ENCODE results near the gene IKZF3.

Gene IKZF3

GRCh38 chr17:39745335-39746144 lies 118.6 kb downstream of the IKZF3 start:
- Histone ChIP-seq H3K27me3 (ENCODE audit: control insufficient read depth in 3 of 3, insufficient read depth in 3 of 3, low read depth in 1 of 3, low read length in 3 of 3) (peaks cover 0 to 67% (median 3%) of the 10 kb centered on the region in 3 experiments), H3K9ac (ENCODE audit: low read depth, low read length, poor library complexity) (no peak overlapping the region), H3K27ac (replicated peaks; ENCODE audit: low read length) (no peak overlapping the region), H2AK5ac (ENCODE audit: low read depth, low read length) (peak overlapping the region; percentile 46), H2AFZ (ENCODE audit: low read length) (no peak overlapping the region), H3K4ac (ENCODE audit: low read length) (peak overlapping the region; percentile 66), H3K18ac (ENCODE audit: low read length) (no peak overlapping the region), H4K8ac (ENCODE audit: low read depth, low read length) (no peak overlapping the region), H3K79me1 (ENCODE audit: low read depth, low read length) (peaks cover 3% of the 10 kb centered on the region), H3K4me2 (ENCODE audit: insufficient read depth, low read length, poor library complexity, severe bottlenecking) (no peak overlapping the region), H3K9me3 (replicated peaks in 1 of 2; ENCODE audit: control insufficient read depth in 2 of 2, insufficient read depth in 1 of 2, low read depth in 1 of 2, low read length in 2 of 2) (no peaks in the 10 kb centered on the region), H3K23ac (ENCODE audit: low read depth, low read length, poor library complexity) (no peak overlapping the region), H3K36me3 (replicated peaks in 1 of 2; ENCODE audit: control insufficient read depth in 2 of 2, insufficient read depth in 2 of 2, low read length in 2 of 2) (no peaks in the 10 kb centered on the region), H4K91ac (ENCODE audit: low read depth, low read length, poor library complexity) (no peak overlapping the region), H2BK15ac (ENCODE audit: low read length) (no peak overlapping the region), H2BK5ac (ENCODE audit: low read length) (peak overlapping the region; percentile 39), H3K4me3 (ENCODE audit: low read length in 2 of 2) (no peak overlapping the region), H3K4me1 (ENCODE audit: control insufficient read depth in 2 of 2, insufficient read depth in 1 of 2, low read depth in 1 of 2, low read length in 2 of 2) (peaks cover 3 to 5% of the 10 kb centered on the region in 2 donors), H2BK12ac (ENCODE audit: low read length) (no peak overlapping the region), H3K14ac (ENCODE audit: low read length) (no peak overlapping the region), H2BK120ac (ENCODE audit: low read depth, low read length) (no peak overlapping the region)
- whole genome bisulfite sequencing, 2 donors (ENCODE audit: extremely low coverage in 2 of 2, insufficient read length in 2 of 2, insufficient replicate concordance in 1 of 2), result no CpG with 5 or more reads among the region's 23 CpGs
- DNase-seq (ENCODE audit: low spot score), result no peak

DNA sequence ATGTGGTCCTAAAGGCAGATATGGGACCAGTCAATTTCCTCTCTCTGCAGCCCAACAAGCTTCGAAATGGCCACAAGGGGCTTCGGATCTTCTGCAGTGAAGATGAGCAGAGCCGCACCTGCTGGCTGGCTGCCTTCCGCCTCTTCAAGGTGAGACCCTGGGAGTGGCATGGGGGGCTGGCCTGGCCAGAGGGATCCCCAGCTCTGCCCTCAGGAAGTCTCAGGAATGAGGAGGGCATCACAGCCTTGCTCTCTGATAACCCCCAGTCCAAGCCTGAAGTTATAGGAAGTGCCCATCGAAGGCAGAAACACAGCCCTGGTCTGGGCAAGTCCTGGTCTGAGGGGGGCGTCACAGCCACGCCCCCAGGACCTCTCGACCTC lies 119.3 kb downstream of the IKZF3 start:
- Histone ChIP-seq H3K36me3 (replicated peaks in 1 of 2; ENCODE audit: control insufficient read depth in 2 of 2, insufficient read depth in 2 of 2, low read length in 2 of 2) (no peaks in the 10 kb centered on the region), H2BK120ac (ENCODE audit: low read depth, low read length) (no peak overlapping the region), H4K8ac (ENCODE audit: low read depth, low read length) (no peak overlapping the region), H2AK5ac (ENCODE audit: low read depth, low read length) (no peak overlapping the region), H2AFZ (ENCODE audit: low read length) (no peak overlapping the region), H3K18ac (ENCODE audit: low read length) (no peak overlapping the region), H3K9ac (ENCODE audit: low read depth, low read length, poor library complexity) (no peak overlapping the region), H3K4me2 (ENCODE audit: insufficient read depth, low read length, poor library complexity, severe bottlenecking) (no peak overlapping the region), H3K4ac (ENCODE audit: low read length) (no peak overlapping the region), H3K14ac (ENCODE audit: low read length) (no peak overlapping the region), H3K79me1 (ENCODE audit: low read depth, low read length) (peaks cover 3% of the 10 kb centered on the region), H3K27me3 (ENCODE audit: control insufficient read depth in 3 of 3, insufficient read depth in 3 of 3, low read depth in 1 of 3, low read length in 3 of 3) (peaks cover 0 to 72% (median 10%) of the 10 kb centered on the region in 3 experiments), H2BK12ac (ENCODE audit: low read length) (no peak overlapping the region), H3K4me3 (ENCODE audit: low read length in 2 of 2) (no peak overlapping the region), H3K9me3 (replicated peaks in 1 of 2; ENCODE audit: control insufficient read depth in 2 of 2, insufficient read depth in 1 of 2, low read depth in 1 of 2, low read length in 2 of 2) (no peaks in the 10 kb centered on the region), H2BK5ac (ENCODE audit: low read length) (no peak overlapping the region), H3K27ac (replicated peaks; ENCODE audit: low read length) (no peak overlapping the region), H2BK15ac (ENCODE audit: low read length) (no peak overlapping the region), H3K4me1 (ENCODE audit: control insufficient read depth in 2 of 2, insufficient read depth in 1 of 2, low read depth in 1 of 2, low read length in 2 of 2) (peaks cover 4 to 12% of the 10 kb centered on the region in 2 donors), H4K91ac (ENCODE audit: low read depth, low read length, poor library complexity) (no peak overlapping the region), H3K23ac (ENCODE audit: low read depth, low read length, poor library complexity) (no peak overlapping the region)
- no CpG with 5 or more reads among the region's 8 CpGs for WGBS, 2 donors (ENCODE audit: extremely low coverage in 2 of 2, insufficient read length in 2 of 2, insufficient replicate concordance in 1 of 2)
- no peak for DNase-seq (ENCODE audit: low spot score)

- no peak for DNase-seq (ENCODE audit: low spot score)
- WGBS, 2 donors (ENCODE audit: extremely low coverage in 2 of 2, insufficient read length in 2 of 2, insufficient replicate concordance in 1 of 2), result no CpG with 5 or more reads among the region's 16 CpGs
- peaks cover 3% of the 10 kb centered on the region for H3K79me1 ChIP-seq (ENCODE audit: low read depth, low read length)
These were observed 119.9 kb downstream of the IKZF3 start for GRCh38 chr17:39744075-39744835.

DNA sequence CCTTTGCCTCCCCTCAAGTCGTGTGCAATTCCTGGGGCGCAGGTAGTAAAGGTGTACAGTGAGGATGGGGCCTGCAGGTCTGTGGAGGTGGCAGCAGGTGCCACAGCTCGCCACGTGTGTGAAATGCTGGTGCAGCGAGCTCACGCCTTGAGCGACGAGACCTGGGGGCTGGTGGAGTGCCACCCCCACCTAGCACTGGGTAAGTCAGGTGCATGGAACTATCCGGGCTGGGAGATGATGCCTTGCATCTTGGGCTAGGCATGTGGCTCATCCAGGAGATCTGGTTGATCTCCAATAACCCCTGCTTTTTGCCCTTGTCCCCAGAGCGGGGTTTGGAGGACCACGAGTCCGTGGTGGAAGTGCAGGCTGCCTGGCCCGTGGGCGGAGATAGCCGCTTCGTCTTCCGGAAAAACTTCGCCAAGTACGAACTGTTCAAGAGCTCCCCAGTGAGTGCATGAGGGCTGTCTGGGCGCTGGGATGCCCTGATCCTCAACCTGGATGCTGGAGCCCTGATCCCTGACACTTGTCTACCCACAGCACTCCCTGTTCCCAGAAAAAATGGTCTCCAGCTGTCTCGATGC lies 121.2 kb downstream of the IKZF3 start:
- H4K91ac ChIP-seq (ENCODE audit: low read depth, low read length, poor library complexity), result no peak overlapping the region

More at GRCh38 chr17:39744075-39744835, 119.9 kb downstream of the IKZF3 start:
- H3K36me3 ChIP-seq (replicated peaks in 1 of 2; ENCODE audit: control insufficient read depth in 2 of 2, insufficient read depth in 2 of 2, low read length in 2 of 2), result no peaks in the 10 kb centered on the region
- H2AK5ac ChIP-seq (ENCODE audit: low read depth, low read length), result no peak overlapping the region
- H2BK5ac ChIP-seq (ENCODE audit: low read length), result no peak overlapping the region
- no peak overlapping the region for H2BK15ac ChIP-seq (ENCODE audit: low read length)
- no peak overlapping the region for H3K23ac ChIP-seq (ENCODE audit: low read depth, low read length, poor library complexity)
- H4K91ac ChIP-seq (ENCODE audit: low read depth, low read length, poor library complexity), result no peak overlapping the region
- no peak overlapping the region for H3K14ac ChIP-seq (ENCODE audit: low read length)
- no peak overlapping the region for H3K18ac ChIP-seq (ENCODE audit: low read length)
- H3K27ac ChIP-seq (replicated peaks; ENCODE audit: low read length), result no peak overlapping the region
- no peak overlapping the region for H2BK12ac ChIP-seq (ENCODE audit: low read length)
- peaks cover 0 to 77% (median 13%) of the 10 kb centered on the region in 3 experiments for H3K27me3 ChIP-seq (ENCODE audit: control insufficient read depth in 3 of 3, insufficient read depth in 3 of 3, low read depth in 1 of 3, low read length in 3 of 3)
- H3K4me2 ChIP-seq (ENCODE audit: insufficient read depth, low read length, poor library complexity, severe bottlenecking), result no peak overlapping the region
- H2BK120ac ChIP-seq (ENCODE audit: low read depth, low read length), result no peak overlapping the region
- no peak overlapping the region for H4K8ac ChIP-seq (ENCODE audit: low read depth, low read length)
- peak overlapping the region; percentile 45 for H3K9ac ChIP-seq (ENCODE audit: low read depth, low read length, poor library complexity)
- no peaks in the 10 kb centered on the region for H3K9me3 ChIP-seq (replicated peaks in 1 of 2; ENCODE audit: control insufficient read depth in 2 of 2, insufficient read depth in 1 of 2, low read depth in 1 of 2, low read length in 2 of 2)
- H3K4ac ChIP-seq (ENCODE audit: low read length), result no peak overlapping the region
- H2AFZ ChIP-seq (ENCODE audit: low read length), result no peak overlapping the region
- H3K4me3 ChIP-seq (ENCODE audit: low read length in 2 of 2), result no peak overlapping the region
- H3K4me1 ChIP-seq (ENCODE audit: control insufficient read depth in 2 of 2, insufficient read depth in 1 of 2, low read depth in 1 of 2, low read length in 2 of 2), result peaks cover 9 to 18% of the 10 kb centered on the region in 2 donors

More for the DNA sequence above, 121.2 kb downstream of the IKZF3 start:
- H3K27me3 ChIP-seq (ENCODE audit: control insufficient read depth in 3 of 3, insufficient read depth in 3 of 3, low read depth in 1 of 3, low read length in 3 of 3), result peaks cover 0 to 89% (median 19%) of the 10 kb centered on the region in 3 experiments
- peak overlapping the region; percentile 36 for H3K18ac ChIP-seq (ENCODE audit: low read length)
- peak overlapping the region; percentile 89 for H2AK5ac ChIP-seq (ENCODE audit: low read depth, low read length)
- H3K9ac ChIP-seq (ENCODE audit: low read depth, low read length, poor library complexity), result peak overlapping the region; percentile 32
- no peak overlapping the region for H2BK12ac ChIP-seq (ENCODE audit: low read length)
- peak overlapping the region; percentile 3 for H2BK5ac ChIP-seq (ENCODE audit: low read length)
- H3K14ac ChIP-seq (ENCODE audit: low read length), result no peak overlapping the region
- no peak overlapping the region for H3K27ac ChIP-seq (replicated peaks; ENCODE audit: low read length)
- no peak overlapping the region for H3K4ac ChIP-seq (ENCODE audit: low read length)
- no peaks in the 10 kb centered on the region for H3K9me3 ChIP-seq (replicated peaks in 1 of 2; ENCODE audit: control insufficient read depth in 2 of 2, insufficient read depth in 1 of 2, low read depth in 1 of 2, low read length in 2 of 2)
- H3K79me1 ChIP-seq (ENCODE audit: low read depth, low read length), result peaks cover 3% of the 10 kb centered on the region
- DNase-seq (ENCODE audit: low spot score), result no peak
- H2BK120ac ChIP-seq (ENCODE audit: low read depth, low read length), result no peak overlapping the region
- no peak overlapping the region for H2AFZ ChIP-seq (ENCODE audit: low read length)
- no peak overlapping the region for H3K23ac ChIP-seq (ENCODE audit: low read depth, low read length, poor library complexity)
- H3K4me1 ChIP-seq (ENCODE audit: control insufficient read depth in 2 of 2, insufficient read depth in 1 of 2, low read depth in 1 of 2, low read length in 2 of 2), result peaks cover 14 to 19% of the 10 kb centered on the region in 2 donors
- H3K36me3 ChIP-seq (replicated peaks in 1 of 2; ENCODE audit: control insufficient read depth in 2 of 2, insufficient read depth in 2 of 2, low read length in 2 of 2), result no peaks in the 10 kb centered on the region
- no peak overlapping the region for H3K4me3 ChIP-seq (ENCODE audit: low read length in 2 of 2)
- WGBS, 2 donors (ENCODE audit: extremely low coverage in 2 of 2, insufficient read length in 2 of 2, insufficient replicate concordance in 1 of 2), result no CpG with 5 or more reads among the region's 21 CpGs
- H2BK15ac ChIP-seq (ENCODE audit: low read length), result peak overlapping the region; percentile 38
- H3K4me2 ChIP-seq (ENCODE audit: insufficient read depth, low read length, poor library complexity, severe bottlenecking), result no peak overlapping the region
- H4K8ac ChIP-seq (ENCODE audit: low read depth, low read length), result no peak overlapping the region
